GM21737 (cell line): ENCODE results near the gene GINS2.

Experiments used
- ATAC-seq: cut with Tn5 transposase; IDR thresholded peaks from one replicate; pipeline ENCODE4 v1.9.1; 2021; ENCODE audit warnings: mild to moderate bottlenecking, moderate library complexity; ENCODE audit not compliant: unreplicated experiment

GINS2 gene

GRCh38 chr16:85670840-85671239, 17.9 kb downstream of the GINS2 start:
- ATAC-seq: no peak

GRCh38 chr16:85668676-85669424, 19.9 kb downstream of the GINS2 start:
- ATAC-seq: no peak

- no peak for ATAC-seq
These were observed 20.8 kb downstream of the GINS2 start for GRCh38 chr16:85667841-85668413.

- no peak for ATAC-seq
These were observed 21.5 kb downstream of the GINS2 start for GRCh38 chr16:85667261-85667660.

GRCh38 chr16:85665929-85666328, 22.8 kb downstream of the GINS2 start:
- ATAC-seq: no peak

GRCh38 chr16:85665373-85665740, 23.4 kb downstream of the GINS2 start:
- no peak for ATAC-seq

- no peak for ATAC-seq
These were observed 24.0 kb downstream of the GINS2 start for GRCh38 chr16:85664580-85665372.

GRCh38 chr16:85663891-85664321, 24.8 kb downstream of the GINS2 start:
- no peak for ATAC-seq

GRCh38 chr16:85662976-85663830, 25.6 kb downstream of the GINS2 start:
- no peak for ATAC-seq

GRCh38 chr16:85662482-85662812, 26.3 kb downstream of the GINS2 start:
- ATAC-seq: no peak

- ATAC-seq: no peak
These were observed 26.8 kb downstream of the GINS2 start for GRCh38 chr16:85661740-85662481.

- ATAC-seq: no peak
These were observed 27.7 kb downstream of the GINS2 start for GRCh38 chr16:85660843-85661739.

- ATAC-seq: no peak
These were observed 28.8 kb downstream of the GINS2 start for GRCh38 chr16:85659805-85660511.

GRCh38 chr16:85659336-85659735, 29.4 kb downstream of the GINS2 start:
- ATAC-seq: no peak

- ATAC-seq: no peak
These were observed 30.0 kb downstream of the GINS2 start for GRCh38 chr16:85658504-85659326.

- no peak for ATAC-seq
These were observed 30.8 kb downstream of the GINS2 start for GRCh38 chr16:85657996-85658395.

GRCh38 chr16:85657267-85657650, 31.5 kb downstream of the GINS2 start:
- ATAC-seq: no peak
